Activated CD8-positive, alpha-beta memory T cell treated with anti-CD3 and anti-CD28 coated beads for 4 hours (primary cell): ENCODE results near the gene TMTC2.
"Not testable (repeated sequence)": the region's sequence is repeated elsewhere in the genome, so short reads cannot be mapped to it uniquely, and the experiment has no call there.

Source experiments
- DNase-seq, 2 donors: peaks; one replicate each; pipeline ENCODE4 v3.0.0-alpha.2; 2020; ENCODE audit warnings: low read depth in 2 of 2

TMTC2 gene

DNA sequence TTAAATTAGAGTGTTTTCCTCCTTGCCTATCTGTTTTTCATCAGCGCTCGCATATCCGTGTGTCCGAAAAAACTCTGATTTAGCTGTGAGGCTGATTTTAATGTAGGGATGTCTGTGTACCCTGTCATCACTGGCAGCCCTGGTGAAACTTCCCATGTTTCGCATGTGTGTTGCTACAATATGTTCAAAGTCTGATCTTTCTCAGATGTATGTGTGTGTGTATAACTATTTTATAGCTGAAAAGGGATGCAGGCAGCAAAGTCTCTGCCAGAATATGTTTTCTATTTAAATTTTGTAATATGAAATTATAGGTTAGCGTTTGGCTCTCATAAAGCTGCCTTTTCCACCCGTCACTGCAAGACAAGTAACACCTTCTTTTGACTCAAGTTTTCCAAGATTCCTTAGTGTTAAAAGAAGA is 154.8 kb downstream of the TMTC2 start:
- DNase-seq, result no peak

DNA sequence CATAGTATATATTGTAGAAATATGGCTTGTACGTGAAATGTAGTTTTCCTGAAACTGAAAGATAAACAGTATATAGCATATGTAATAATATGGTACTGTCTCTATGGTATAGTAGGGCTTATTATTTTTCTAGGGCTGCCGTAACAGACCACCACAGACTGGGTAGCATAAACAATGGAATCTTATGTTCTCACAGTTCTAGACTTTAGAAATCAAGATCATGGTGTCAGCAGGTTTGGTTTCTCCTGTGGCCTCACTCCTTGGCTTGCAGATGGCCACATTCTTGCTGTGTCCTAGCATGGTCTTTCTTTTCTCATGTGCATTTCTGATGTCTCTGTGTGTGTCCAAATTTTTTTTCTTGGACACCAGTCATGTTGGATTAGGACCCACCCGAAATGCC is 155.8 kb downstream of the TMTC2 start:
- no peak for DNase-seq

DNA sequence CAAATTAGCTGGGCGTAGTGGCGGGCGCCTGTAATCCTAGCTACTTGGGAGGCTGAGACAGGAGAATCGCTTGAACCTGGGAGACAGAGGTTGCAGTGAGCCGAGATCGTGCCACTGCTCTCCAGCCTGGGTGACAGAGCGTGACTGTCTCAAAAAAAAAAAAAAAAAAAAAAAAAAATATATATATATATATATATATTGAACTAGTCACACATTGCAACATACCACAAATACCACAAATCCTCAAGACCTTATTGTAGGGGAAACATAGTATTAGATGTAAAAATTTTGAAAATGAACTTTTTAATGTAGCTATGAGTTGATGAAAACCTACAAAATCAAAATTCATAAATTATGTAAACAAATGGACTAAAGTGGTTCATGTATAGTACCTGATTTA is 158.4 kb downstream of the TMTC2 start:
- not testable (repeated sequence) for DNase-seq

DNA sequence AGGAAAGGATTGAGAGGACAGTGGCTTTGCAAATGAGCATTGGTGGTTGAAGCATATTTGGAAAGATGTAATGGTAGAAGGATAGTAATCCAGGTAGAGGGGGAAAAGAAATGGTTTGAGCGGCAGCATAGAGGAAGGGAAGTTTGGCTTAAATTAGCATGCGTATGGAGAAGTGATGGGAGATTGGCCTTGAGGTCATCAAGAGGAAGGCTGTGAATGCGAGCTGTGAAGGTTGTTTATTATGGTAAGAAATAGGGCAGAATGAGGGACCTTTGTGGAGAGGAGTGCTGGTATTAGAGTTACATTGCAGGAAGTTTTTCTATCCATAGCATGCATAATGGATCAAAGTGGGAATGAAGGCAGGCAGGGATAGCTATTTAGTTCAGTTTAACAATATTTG is 162.1 kb downstream of the TMTC2 start:
- no peak for DNase-seq

DNA sequence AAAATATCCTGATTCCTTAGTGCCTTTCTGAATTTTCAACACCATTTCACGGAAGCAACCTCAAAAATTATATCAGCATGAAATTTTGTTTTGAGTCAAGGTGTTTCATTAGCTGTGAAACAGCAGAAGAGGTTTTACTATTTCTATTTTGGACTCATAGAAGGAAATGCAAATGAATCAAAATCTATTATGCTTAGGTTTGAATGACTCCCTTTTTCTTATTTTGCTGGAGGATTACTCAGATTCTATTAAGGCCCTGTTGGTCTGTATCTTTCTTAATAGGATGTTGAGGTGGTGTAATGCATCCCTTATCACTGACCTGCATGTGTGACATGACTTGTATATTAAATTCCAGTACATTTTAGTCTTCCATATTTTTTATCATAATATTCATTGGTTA is 165.8 kb downstream of the TMTC2 start:
- DNase-seq, result no peak

DNA sequence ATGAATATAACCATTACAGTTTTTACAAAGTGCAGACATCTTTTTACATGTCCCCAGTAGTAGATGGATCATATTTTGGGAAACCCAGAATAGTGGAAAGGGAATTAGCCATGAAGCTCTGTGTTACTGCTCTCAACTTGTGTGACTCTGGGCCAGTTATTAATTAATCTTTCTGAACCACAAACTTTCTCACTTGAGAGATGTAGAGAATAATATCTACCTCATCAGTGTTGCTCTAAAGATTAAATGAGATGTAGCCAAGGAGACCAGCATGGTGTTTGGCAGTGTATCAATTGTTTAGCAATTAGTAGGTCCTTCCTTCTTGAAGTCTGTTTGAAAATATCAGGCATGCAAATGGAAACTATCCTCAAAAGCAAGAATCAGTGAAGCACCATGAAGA is 169.2 kb downstream of the TMTC2 start:
- DNase-seq, result no peak

DNA sequence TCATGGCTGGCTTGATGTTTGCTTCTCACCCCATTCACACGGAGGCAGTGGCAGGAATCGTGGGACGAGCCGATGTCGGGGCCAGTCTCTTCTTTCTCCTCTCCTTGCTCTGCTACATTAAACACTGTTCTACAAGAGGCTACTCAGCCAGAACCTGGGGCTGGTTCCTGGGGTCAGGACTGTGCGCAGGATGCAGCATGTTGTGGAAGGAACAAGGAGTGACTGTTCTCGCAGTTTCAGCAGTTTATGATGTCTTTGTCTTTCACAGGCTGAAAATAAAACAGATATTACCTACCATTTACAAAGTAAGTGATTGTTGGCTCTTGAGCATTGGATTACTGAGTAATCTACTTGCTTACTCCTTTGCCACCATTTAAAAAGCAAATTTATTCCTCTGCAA is 170.6 kb downstream of the TMTC2 start:
- DNase-seq, result no peak

DNA sequence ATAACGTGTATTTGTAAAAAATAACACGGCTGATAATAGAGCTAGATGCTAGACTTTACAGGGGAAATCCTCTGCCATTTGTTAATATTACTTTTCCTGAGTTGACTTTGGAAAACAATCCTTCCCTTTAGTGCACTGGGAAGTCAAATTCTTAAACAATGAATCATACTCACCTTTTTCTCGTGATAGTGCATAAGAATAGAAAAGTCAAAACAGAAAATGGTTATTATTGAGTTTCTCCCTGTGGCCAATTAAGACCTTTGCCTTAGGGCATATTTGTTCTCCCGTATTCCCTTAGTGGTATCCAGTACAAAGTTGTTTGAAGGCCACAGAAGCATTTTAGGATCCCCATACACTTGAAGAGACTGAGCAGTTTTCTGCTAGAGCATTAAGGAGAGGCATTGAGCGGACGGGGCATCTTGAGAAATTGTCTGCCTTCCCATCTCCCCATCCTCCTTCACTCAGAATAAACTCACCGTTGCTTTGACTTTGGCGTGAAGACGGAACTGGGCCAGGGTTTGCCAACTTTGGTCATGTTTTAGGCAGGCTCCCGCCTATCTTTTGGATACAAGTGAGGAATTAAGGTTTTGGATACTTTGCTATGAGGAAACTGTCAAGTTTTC is 171.3 kb downstream of the TMTC2 start:
- DNase-seq, result no peak

DNA sequence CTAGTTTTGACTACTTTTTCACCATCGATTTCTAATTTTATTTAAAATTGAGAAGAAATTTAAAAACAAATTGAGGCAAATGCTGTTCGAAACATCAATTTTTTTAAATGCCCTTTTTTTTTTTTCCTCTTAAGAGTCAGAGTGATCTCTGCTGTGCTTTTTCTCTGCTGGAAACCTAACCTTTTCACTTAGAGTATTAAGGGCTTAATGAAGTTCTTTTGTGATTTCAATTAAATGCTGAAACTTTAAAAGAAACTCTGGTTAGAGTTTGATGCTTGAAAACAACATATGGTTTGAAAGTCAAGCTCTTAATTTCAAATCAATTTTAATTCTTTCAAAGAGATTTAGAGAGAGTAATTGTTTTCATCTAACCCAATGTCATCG is 171.8 kb downstream of the TMTC2 start:
- no peak for DNase-seq

DNA sequence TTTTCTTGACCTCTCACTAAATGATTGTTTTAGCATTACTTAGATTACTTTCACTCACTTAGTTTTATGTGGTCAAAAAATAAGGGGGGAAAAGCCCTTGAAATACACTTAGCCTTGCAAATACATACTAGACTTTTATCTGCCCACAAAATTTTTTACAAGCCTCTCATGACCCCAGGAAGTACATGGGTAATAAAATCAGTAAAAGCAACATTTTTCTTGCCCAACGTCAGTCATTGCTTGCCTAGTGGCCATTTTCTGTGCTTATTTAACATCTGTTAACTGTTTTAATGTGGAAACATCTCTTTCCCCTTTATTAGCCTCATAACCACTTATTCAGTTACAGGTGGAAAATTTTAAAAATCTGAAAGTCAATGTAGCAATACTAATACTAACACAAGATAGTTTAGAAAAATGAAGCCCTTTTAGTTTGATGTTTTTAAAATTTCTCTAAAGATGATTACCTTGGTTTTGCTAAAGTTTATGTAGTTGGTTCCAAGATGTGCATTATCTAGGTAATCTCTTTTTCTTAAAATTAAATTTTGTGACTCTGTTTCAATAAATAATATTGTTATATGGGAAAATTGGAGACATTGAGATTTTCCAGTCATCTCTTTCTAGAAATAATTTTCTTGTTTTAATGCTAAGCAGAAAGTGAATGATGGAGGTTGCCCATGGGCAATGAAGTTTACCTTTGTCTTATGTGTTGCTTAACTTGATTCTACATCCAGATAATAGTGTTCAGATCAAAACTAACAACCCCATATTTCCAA is 175.5 kb downstream of the TMTC2 start:
- no peak for DNase-seq

DNA sequence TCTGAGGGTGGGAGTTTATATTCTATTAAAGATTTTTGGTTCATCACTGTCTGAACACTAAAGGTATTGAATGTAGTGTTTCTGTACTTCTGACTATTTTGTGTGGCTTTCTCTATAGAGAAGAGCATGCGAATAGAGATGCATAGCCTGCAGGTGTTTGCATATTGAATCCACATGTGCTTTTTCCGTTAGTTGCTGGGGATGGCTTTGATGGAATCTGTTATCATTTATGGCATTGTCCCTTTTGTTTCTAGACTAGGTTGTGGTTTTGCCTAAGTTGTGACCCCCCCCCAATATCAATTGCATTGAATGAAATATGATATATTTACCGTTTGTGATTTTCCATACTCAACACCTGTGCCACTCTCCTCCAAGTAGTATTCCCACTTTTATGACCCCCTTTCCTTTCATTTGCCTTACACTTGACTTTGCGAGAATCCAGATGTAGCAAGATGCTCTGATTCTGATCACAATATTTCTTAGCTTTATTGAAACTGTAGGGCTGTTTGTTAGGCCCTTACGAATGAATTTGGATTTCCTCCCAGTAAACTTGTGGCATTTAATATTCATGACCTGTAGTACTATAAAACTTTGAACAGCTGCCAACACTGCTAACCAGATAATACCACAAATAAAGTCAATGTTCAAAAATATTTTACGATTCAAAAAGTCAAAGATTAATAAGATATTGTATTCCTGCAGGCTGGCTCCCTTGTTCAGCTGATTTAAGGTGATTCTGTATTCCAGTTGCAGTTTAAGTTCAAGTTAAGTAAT is 176.4 kb downstream of the TMTC2 start:
- DNase-seq, result no peak

DNA sequence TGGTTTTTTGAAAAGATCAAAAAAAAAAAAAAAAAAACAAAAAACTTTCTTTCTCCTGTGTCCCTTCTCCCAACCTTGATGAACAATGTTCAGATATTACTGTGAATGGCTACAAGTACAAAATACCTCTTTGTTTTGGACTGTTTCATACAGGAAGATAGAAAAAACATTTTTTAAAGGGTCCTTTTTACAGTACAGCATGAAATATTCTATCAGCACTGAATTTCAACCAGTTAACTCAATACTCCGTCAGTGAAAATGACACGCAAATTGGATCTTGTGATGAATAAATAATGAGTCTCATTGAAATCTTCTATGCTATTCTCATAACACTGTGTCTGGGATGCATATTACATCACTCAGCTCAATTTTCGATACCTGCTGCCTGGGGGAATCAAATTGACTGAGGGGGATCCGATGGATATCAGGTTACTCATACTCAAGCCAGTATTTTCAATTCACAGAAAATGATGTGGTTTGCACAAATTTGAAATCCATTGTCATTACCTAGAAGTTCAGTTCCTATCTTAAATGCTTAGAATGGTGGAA is 179.6 kb downstream of the TMTC2 start:
- no peak for DNase-seq

DNA sequence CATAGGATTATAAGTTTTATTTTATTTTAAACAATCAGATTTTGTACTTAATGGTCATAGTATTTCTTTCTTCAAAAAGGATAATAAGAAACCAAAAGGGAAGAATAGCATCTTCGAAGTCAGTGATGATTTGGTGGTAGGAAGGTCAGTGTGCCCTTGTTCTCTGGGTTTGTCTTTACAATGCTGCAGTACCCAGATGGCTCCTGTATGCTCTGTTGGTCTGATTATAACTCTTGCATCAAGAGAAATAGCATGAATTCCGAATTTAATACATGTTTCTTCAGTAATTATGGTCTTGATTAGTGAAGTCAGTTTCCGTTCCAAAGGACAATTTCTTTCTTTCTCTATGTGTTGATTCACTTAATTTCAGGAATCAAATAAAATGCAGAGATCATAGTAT is 180.2 kb downstream of the TMTC2 start:
- DNase-seq, result no peak

DNA sequence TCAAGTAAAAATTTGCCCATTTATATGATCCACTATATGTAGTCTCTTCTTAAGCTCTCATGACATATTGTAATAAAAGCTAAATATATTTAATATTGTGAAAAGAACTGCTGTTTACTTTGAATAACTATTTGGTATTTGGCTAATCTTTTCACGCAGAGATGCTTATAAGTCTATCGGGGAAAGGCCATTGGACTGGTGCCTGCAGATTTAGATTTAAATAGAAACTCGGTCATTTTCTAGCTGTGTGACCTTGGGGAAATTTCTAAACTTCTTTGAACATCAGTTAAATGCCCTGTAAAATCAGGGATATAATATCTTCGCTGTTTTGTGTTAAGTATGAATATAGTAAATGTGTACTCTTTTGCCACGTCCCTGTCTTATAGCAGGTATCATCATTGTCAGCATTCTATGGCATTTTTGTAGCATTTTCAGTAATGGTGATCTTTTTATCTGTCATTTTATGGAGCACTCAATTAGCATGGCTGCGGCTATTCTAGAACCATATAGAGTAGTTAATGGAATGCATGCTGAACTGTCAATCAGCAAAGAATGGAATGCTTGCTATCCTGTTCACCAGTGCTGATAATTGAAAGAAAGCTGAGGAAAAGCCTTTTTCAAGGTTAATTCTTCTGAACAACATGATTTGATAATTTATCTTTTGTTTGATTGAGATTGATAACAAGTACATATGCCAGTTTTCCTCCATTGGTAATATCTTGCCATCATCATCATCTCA is 181.2 kb downstream of the TMTC2 start:
- no peak for DNase-seq

DNA sequence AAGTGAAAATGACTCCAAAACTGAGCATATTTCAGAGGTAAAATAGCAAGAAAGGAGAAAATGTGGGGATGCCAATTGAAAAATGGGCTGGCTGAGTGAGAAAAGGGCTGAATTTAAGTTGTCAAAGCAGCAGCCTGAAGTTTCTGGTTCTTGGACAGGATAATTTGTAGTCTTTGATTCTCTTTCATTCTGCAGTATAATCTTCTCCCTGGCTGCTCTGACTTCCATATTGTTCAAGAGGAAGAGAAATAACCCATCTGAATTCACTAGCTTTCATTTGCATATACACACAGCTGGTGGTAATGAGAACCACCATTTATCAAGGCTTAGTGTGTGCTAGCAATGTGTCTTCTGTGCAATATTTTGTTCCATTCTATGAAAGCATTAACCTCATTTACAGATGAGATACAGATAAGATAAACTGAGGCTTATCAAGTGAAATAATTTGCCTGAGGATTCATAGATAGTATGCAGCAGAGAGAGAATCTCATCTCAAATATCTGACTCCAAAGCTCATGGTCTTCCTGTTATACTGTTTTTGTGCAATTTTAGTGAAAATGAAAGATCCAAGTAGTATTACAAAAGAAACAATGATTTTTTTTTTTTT is 184.2 kb downstream of the TMTC2 start:
- no peak for DNase-seq

DNA sequence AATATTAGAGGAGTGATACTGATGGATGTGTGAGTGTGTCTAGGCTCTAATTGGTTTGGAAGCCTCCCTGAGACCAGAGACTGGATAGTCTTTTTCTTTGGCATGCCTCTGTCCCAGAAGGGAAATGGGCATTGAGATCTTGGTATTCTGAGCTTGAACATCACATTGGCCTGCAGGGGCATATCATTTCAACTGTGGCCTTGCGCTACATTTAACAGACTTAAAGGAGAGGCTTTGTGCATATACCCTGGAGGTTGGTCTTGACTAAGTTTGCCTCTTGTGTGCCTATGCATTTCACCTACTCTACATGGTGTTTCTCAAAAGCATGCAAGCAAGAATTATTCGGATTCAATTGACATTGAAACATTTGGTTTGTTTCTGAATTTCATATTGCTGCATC is 185.4 kb downstream of the TMTC2 start:
- DNase-seq, result no peak

DNA sequence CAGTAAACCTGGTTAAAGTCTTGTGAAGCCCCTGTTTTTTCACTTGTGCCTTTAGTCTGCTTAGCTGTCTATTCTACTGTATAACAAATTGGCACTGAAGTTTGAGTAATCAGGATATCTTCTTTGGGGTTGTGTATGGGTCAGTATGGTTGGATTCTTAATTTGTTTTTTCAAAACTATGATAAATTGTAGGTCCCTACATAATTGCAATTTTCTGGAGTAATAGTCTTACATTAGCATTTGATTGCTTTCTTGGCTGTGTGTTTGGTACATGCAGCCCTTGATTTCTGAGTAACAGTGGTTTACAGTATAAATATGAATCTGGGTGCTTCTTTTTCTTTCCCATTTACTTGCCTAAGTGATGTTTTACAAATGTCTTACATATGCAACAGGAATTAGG is 186.6 kb downstream of the TMTC2 start:
- no peak for DNase-seq

DNA sequence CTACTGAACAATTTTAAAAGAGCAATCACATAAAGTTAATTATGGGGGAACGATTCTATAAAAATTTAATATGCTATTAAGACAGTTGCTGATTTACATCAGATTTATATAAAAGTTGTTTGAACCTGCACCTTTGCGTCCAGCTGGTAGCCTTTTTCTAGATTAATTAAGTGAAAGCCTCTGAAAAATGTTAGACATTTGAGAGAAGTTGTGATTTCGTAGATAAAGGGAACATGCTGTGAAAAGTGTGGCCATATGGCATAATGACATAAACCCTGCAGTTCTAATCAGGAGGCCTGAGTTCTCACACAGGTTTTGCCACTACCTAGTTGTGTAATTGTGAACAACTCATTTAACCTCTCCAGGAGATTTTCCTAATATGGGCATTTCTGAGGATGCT is 187.2 kb downstream of the TMTC2 start:
- DNase-seq, result no peak

DNA sequence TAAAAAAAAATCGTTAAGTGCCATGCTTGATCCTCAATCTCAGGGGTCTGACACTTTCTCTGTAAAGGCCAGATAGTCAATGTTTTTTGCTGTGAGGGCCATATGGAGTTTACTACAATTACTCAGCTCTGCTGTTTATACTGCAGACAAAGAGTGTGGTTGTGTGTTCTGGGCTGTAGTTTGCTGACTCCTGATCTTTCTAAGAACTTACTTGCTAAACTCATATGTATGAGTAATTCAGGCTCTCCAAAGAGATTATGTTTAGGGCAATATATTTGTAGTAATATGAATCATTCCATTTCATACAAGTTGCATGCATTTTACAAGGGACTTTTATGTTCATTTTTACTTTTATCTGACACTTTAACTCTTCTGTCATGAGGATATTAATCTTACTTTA is 188.2 kb downstream of the TMTC2 start:
- no peak for DNase-seq

DNA sequence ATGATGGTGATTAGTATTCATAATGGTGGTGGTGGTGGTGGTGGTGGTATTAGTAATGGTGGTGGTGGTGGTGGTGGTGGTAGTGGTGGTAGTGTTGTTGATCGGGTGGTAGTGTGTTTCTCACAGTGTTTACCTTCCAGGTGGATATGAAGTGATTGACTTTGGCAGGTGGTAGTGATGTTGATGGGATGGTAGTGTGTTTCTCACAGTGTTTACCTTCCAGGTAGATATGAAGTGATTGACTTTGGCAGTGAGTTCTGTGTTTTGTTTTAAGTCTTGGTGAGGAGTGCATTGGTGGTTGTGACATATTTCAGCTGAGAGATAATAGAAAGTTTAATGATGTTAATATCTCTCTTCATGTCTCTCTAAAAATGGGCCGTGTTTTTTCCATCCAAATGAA is 189.4 kb downstream of the TMTC2 start:
- DNase-seq, result no peak

DNA sequence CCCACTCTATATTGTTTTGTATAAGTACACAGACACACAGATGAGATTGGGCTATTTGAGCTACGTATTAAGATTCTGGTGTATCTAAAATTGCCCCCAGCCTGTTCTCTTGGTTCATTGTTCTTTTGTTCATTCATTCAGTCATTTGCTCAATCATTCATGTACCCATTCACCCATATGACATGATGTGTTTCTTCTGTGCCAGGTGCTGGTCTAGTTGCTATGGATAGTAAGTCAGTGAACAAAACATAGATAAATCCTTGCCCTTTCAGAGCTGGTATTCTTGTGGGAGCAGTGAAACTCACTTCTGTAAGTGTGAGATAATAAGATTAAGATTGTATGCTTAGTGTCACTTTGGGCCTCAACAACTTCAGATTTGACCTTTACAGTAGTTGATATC is 191.3 kb downstream of the TMTC2 start:
- DNase-seq, result no peak
